Adipocyte (in vitro differentiated cells): ENCODE results near the gene TIGD4.

Experiments used
- DNase-seq: peaks from one replicate; pipeline ENCODE4 v3.0.0-alpha.2; 2015; ENCODE audit warnings: low read depth
- H3K27me3 ChIP-seq: replicated peaks from 2 replicates; pipeline ENCODE4 v1.7.0; 2013; ENCODE audit warnings: mild to moderate bottlenecking, low read length, moderate library complexity; ENCODE audit not compliant: control insufficient read depth, insufficient read depth
- H3K36me3 ChIP-seq: 2 replicates; pipeline ENCODE4 v1.7.0; 2013; ENCODE audit warnings: low read length, mild to moderate bottlenecking, moderate library complexity; ENCODE audit not compliant: control insufficient read depth, insufficient read depth, severe bottlenecking
- H3K4me1 ChIP-seq: 2 replicates; pipeline ENCODE4 v1.7.0; 2013; ENCODE audit warnings: mild to moderate bottlenecking, low read length, moderate library complexity; ENCODE audit not compliant: control insufficient read depth, insufficient read depth
- H3K4me3 ChIP-seq: 2 replicates; pipeline ENCODE4 v1.7.0; 2013; ENCODE audit warnings: mild to moderate bottlenecking, low read length, moderate library complexity
- H3K9ac ChIP-seq: 2 replicates; pipeline ENCODE4 v1.7.0; 2013; ENCODE audit warnings: mild to moderate bottlenecking, low read length, moderate library complexity
- H3K9me3 ChIP-seq: 2 replicates; pipeline ENCODE4 v1.7.0; 2013; ENCODE audit warnings: mild to moderate bottlenecking, low read length, moderate library complexity; ENCODE audit not compliant: control insufficient read depth

The TIGD4 gene

DNA sequence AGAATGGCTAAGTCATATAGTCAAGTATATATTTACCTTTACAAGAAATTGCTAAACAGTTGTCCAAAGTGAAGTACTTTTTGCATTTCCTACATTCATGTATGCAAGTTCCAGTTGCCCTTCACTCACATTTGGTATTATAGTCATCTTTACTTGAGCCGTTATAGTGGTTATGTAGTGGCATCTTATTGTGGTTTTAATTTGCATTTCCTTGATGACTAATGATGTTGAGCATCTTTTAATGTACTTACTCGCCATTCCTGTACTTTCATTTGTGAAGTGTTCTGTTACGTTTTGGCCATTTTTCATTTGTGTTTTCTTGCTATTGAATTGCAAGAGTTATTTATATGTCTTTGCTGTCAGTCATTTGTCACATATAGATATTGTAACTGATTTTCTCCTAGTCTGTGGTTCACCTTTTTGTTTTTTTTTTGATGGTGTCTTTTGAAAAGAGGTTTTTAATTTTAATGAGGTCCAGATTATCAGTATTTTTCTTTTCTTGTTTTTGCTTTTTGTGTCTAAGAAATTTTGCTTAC lies 27.8 kb upstream of the TIGD4 start:
- Histone ChIP-seq H3K9ac (no peak overlapping the region), H3K27me3 (no peaks in the 10 kb centered on the region), H3K4me1 (peaks cover 9% of the 10 kb centered on the region), H3K36me3 (no peaks in the 10 kb centered on the region), H3K4me3 (no peak overlapping the region), H3K9me3 (no peaks in the 10 kb centered on the region)
- DNase-seq: peak; percentile 38

DNA sequence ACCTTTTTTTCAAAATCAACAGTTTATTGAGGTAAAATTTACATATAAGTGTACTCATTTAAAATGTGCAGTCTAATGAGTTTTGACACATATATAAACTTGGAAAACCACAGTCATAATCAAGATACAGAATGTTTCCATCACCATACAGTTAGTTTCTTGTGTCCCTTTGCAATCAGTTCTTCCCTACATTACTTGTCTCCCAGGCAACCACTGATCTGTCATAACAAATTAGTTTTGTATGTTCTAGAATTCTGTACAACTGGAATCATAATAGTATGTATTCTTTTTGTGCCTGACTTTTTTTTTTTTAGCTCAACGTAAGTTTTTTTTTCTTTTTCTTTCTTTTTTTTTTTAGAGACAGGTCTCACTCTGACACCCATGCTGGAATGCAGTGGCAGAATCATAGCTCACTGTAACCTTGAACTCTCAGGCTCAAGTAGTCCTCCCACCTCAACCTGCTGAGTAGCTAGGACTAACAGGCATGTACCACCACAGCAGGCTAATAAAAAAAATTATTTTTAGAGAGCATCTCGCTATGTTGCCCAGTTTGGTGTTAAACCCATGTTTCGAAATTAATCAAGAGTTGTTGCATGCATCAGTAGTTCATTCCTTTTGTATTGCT lies 27.1 kb upstream of the TIGD4 start:
- Histone ChIP-seq H3K27me3 (no peaks in the 10 kb centered on the region), H3K4me3 (no peak overlapping the region), H3K9ac (no peak overlapping the region), H3K36me3 (no peaks in the 10 kb centered on the region), H3K9me3 (no peaks in the 10 kb centered on the region), H3K4me1 (peaks cover 13% of the 10 kb centered on the region)
- peak; percentile 70 for DNase-seq

DNA sequence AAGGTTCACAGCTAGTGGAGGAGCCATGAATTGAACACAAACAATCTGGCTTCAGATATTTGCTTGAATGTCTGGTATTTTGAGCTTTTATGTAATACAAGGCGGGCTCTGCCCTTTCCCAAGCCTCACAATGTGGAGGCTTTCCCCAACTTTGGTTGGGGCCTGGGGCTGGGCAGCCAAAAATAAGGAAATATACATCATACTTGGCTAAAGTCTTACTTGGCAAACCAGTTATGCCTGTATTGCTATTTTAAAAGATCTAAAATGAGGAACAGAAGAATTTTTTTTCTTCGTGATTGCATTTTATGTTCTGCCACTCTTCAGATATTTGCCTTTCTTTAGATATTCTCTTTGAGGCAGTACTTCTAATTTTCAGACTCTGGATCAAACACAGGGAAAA lies 26.3 kb upstream of the TIGD4 start:
- Histone ChIP-seq H3K36me3 (no peaks in the 10 kb centered on the region), H3K9me3 (no peaks in the 10 kb centered on the region), H3K4me3 (no peak overlapping the region), H3K4me1 (peaks cover 13% of the 10 kb centered on the region), H3K9ac (no peak overlapping the region), H3K27me3 (no peaks in the 10 kb centered on the region)
- peak; percentile 31 for DNase-seq

DNA sequence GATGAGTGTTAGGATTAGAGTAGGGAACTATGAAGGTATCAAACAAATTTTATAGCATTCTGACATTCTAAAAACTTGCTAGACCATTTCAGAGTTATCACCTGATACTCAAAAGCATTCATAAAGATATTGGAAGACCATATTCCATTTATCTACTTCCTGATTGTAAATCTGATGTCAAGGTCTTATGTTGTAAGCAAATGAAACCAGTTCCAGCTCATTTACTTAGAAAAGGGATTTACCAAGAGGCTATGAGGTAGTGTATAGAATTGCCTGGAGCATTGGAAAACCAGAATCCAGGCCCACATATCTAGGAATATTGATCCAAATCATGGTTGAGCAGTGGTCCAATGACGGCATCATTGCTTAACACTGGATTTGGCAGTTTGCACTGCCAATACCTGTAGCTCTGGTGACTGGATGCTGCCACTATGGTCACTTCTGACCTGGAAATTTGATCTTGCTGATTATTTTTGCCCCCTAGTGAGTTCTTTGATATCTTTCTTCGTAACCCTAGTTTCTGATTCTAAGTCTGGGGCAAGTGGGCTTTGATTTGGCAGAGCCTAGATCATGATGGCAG lies 25.6 kb upstream of the TIGD4 start:
- H3K36me3 ChIP-seq: no peaks in the 10 kb centered on the region
- no peak overlapping the region for H3K4me3 ChIP-seq
- peaks cover 13% of the 10 kb centered on the region for H3K4me1 ChIP-seq
- H3K9me3 ChIP-seq: no peaks in the 10 kb centered on the region
- DNase-seq: no peak
- H3K9ac ChIP-seq: no peak overlapping the region
- H3K27me3 ChIP-seq: no peaks in the 10 kb centered on the region

DNA sequence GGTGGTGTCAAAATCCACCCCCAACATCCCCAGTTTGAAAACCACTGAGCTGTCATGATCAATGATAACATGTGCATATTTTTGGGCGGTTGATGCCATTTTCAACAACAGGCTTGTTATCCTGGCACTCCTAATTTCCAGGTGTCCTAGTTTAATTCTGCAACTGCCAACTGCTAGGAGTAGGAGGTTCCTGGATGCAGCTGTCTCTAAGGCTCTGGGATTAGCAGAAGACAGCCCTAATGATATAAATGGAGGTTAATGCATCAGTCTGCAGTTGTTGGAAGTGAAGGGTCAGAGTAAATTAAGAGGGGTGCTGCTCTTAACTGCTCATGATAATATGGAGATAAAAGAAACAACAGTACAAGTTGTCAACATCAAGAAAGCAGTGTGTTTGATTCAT lies 24.0 kb upstream of the TIGD4 start:
- DNase-seq: no peak
- Histone ChIP-seq H3K36me3 (no peaks in the 10 kb centered on the region), H3K9me3 (no peaks in the 10 kb centered on the region), H3K9ac (no peak overlapping the region), H3K4me3 (no peak overlapping the region), H3K27me3 (no peaks in the 10 kb centered on the region), H3K4me1 (peaks cover 13% of the 10 kb centered on the region)

DNA sequence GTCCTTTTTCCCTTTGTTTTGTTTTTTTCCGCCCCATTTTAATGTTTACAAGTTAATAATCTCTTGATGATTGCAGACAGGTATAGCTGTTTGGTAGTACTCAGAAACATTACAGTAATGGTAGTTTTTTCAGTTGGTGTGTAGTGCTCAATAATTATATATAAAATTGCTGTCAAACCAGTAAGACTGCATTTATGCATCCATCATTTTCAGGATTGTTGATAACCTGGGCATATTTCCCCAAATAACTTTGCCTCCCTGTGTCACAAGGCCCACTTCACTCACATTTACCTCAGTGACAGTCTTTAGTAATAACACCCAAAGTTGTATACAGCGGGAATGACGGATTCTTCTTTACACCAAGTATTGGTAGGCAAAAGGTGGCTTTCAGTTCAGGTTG lies 16.4 kb upstream of the TIGD4 start:
- no peak overlapping the region for H3K9ac ChIP-seq
- no peaks in the 10 kb centered on the region for H3K27me3 ChIP-seq
- H3K4me3 ChIP-seq: no peak overlapping the region
- DNase-seq: no peak
- no peaks in the 10 kb centered on the region for H3K9me3 ChIP-seq
- H3K4me1 ChIP-seq: no peaks in the 10 kb centered on the region
- no peaks in the 10 kb centered on the region for H3K36me3 ChIP-seq

DNA sequence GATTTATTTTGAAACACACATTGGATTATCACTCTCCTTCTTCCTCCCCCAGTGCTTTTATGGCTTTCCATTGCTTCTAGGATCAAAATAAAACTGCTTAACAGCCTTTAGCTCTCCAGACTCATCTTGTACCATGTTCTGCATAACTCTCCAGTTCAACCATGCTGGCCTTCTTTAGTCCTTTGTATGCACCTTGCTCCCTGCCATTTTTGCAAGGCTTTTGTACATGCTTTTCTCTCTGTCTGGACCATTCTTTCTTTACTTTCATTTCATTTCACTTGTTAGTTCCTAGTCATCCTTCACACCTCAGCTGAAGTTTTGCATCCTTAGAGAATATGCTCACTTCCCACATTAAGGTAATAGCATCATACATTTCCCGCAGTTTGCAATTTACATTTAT lies 7.1 kb upstream of the TIGD4 start:
- H3K4me3 ChIP-seq: peak overlapping the region; percentile 62
- H3K36me3 ChIP-seq: no peaks in the 10 kb centered on the region
- peak overlapping the region; percentile 13 for H3K9ac ChIP-seq
- H3K4me1 ChIP-seq: peaks cover 39% of the 10 kb centered on the region
- DNase-seq: peak; percentile 11
- H3K9me3 ChIP-seq: no peaks in the 10 kb centered on the region
- no peaks in the 10 kb centered on the region for H3K27me3 ChIP-seq

DNA sequence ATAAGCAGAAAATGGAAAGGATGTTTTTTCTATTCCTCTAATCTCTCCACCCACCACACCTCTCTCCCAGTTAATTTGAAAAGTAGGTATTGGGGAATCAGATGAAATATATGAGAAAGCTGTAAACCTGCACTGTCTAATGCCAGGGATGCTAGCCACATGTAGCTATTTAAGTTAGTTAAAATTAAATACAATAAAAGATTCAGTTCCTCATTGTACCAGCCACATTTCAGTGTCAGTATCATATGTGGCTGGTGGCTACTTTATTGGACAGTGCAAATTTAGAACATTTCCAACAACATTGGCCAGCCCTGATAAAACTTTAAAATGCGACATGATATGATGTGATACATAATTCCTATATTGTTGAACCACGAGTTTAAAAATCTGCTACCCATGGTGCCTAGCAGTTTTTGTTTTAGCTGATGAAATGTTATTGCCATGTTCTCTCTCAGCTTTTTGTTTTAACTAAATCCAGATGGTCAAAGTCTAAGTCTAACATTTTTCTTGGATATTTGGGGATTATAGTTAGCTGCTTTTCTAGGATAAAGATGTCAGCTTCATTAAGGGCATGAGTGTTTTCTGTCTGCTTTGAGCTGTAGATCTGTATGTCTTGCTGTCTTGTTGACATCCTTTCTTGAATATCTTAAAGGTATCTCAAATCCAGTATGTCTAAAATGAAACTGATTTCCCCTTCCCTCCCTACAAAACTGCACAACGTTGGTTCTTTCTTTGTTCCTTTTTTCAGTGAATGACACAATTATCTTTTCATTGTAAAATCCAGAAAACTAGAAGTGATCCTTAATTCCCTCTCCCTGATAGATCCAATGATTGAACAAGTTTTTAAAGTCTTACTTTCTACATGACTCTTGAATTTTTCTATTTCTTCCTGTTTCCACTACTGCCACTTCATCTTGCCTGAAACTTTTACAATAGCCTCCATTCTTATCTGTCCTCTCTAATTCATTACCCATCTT lies 6.4 kb upstream of the TIGD4 start:
- Histone ChIP-seq H3K27me3 (no peaks in the 10 kb centered on the region), H3K4me3 (peak overlapping the region; percentile 62), H3K36me3 (no peaks in the 10 kb centered on the region), H3K4me1 (peaks cover 46% of the 10 kb centered on the region), H3K9me3 (no peaks in the 10 kb centered on the region), H3K9ac (peak overlapping the region; percentile 13)
- DNase-seq: peak; percentile 82

DNA sequence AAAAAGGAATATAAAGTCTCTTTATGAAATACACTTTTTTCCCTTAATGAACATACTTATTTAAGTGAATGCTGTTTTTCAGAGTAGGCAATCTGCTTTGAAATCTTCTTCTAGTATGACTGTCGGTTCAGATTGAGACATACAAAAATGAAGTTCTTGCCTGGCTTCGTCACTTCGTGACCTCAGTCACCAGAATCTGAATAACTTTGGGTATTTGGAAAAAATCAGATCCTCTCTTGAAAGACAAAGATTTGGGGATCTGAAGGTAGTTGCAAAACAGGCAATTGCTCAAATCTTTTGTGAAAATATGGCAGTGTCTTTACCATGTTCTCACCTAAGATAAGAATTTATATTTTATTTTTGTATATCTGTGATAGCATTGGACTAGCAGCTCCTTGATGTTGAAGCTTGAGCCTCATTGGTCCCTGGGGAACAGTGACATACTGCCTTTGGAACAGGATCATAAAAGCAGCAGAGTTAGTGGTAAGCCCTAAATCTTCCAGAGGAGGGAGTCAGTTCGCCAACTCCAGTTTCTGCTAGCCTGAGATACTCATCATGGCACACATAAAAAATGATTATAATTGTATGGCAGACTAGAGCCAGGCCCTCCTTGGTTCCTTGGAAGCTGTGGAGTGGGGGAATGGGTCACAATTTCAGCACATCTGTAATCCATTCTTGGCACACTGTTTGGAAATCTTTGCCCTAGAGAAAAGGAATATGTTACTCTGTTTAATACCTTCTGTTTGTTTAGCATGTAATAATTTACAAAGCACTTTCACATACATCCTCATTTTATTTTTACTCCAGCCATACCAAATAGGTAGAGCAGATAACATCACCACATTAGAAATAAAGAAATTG lies 5.2 kb upstream of the TIGD4 start:
- H3K4me3 ChIP-seq: peak overlapping the region; percentile 33
- DNase-seq: peak; percentile 77
- peak overlapping the region; percentile 19 for H3K9ac ChIP-seq
- H3K9me3 ChIP-seq: no peaks in the 10 kb centered on the region
- H3K27me3 ChIP-seq: no peaks in the 10 kb centered on the region
- H3K4me1 ChIP-seq: peaks cover 49% of the 10 kb centered on the region
- no peaks in the 10 kb centered on the region for H3K36me3 ChIP-seq

DNA sequence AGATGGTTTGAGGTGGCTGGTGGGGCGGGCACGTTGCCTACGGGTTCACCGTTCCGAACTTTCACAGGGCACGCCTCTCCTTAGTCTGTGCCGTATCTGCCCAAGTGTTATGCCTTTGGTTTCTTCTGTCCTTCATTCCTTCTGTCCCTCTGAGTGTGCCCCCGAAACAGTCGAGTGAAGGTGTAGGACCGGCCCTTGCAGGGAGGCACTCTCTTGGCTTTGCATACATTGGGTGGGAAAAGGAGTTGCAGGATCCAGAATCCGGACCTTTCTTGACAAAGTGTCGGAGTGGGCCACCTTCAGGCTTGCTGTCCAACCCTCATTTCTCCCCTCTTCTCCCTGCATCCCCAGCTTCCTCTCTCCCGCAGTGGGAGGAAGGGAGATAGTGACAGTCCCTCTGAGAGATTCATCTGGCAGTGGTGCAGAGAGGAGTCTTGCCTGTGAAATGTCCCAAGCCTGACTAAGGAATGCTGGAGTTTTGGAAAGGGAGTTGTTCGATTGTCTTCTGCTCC lies 793 bp upstream of the TIGD4 start:
- Histone ChIP-seq H3K4me1 (peaks cover 35% of the 10 kb centered on the region), H3K27me3 (no peaks in the 10 kb centered on the region), H3K9me3 (no peaks in the 10 kb centered on the region), H3K4me3 (peak overlapping the region; percentile 98), H3K36me3 (no peaks in the 10 kb centered on the region), H3K9ac (peak overlapping the region; percentile 92)
- peak; percentile 59 for DNase-seq
